ENCODE measurements around the gene COL16A1. TPM values are rescaled to one million over a fixed set of nuclear protein-coding genes. Genes with fewer than 3 reads are reported as not detected.

Gene COL16A1
- total RNA-seq, 1 experiment from 2014 or later: 0.50 TPM

DNA sequence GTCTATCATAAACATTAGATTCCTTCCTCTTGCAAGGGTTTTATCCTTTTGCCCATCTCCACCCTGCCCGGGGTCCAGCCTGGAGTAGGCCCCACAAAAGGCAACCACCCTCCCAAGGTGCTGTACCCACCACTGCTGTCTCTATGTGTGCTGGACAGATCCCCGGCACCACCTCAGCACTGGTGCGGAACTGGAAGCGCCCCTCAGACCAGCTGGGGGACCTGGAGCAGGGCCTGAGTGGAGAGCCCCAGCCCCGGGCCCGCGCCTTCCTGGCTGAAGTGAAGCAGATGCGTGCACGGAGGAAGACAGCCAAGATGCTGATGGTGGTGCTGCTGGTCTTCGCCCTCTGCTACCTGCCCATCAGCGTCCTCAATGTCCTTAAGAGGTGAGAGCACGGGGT is 80.5 kb downstream of the COL16A1 start:
- Histone ChIP-seq H3K27me3 (replicated peaks; ENCODE audit: control insufficient read depth, insufficient read depth, low read length) (no peaks in the 10 kb centered on the region), H3K4me3 (ENCODE audit: low read depth, low read length) (no peak overlapping the region), H3K4me1 (no peaks in the 10 kb centered on the region), H3K9me3 (no peaks in the 10 kb centered on the region), H3K36me3 (ENCODE audit: control insufficient read depth, insufficient read depth, low read length) (no peaks in the 10 kb centered on the region)
- Mint-ChIP-seq H3K4me1 (ENCODE audit: low read depth, unreplicated experiment) (no peaks in the 10 kb centered on the region), H3K4me3 (ENCODE audit: unreplicated experiment) (no peak overlapping the region), H3K27me3 (ENCODE audit: insufficient read depth, unreplicated experiment) (no peaks in the 10 kb centered on the region), H3K36me3 (ENCODE audit: insufficient read depth, unreplicated experiment) (no peaks in the 10 kb centered on the region), H3K9me3 (ENCODE audit: unreplicated experiment) (no peaks in the 10 kb centered on the region), H3K27ac (ENCODE audit: unreplicated experiment) (no peak overlapping the region)
- ChIA-PET POLR2A (no interaction called here), CTCF (no interaction called here)
- no TSS peak for BruUV-seq (replicated peaks)
- intact Hi-C loops (cut with micrococcal nuclease; ENCODE audit: unreplicated experiment): no loop called here
- TF ChIP-seq, protein P1, sequence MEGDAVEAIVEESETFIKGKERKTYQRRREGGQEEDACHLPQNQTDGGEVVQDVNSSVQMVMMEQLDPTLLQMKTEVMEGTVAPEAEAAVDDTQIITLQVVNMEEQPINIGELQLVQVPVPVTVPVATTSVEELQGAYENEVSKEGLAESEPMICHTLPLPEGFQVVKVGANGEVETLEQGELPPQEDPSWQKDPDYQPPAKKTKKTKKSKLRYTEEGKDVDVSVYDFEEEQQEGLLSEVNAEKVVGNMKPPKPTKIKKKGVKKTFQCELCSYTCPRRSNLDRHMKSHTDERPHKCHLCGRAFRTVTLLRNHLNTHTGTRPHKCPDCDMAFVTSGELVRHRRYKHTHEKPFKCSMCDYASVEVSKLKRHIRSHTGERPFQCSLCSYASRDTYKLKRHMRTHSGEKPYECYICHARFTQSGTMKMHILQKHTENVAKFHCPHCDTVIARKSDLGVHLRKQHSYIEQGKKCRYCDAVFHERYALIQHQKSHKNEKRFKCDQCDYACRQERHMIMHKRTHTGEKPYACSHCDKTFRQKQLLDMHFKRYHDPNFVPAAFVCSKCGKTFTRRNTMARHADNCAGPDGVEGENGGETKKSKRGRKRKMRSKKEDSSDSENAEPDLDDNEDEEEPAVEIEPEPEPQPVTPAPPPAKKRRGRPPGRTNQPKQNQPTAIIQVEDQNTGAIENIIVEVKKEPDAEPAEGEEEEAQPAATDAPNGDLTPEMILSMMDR (IDR thresholded peaks at IDR 0.05; ENCODE audit: insufficient read depth in 1 of 2, low read depth in 1 of 2, low read length in 1 of 2, severe bottlenecking in 1 of 2, unreplicated experiment in 1 of 2): no peak
- no peak for DNase-seq

DNA sequence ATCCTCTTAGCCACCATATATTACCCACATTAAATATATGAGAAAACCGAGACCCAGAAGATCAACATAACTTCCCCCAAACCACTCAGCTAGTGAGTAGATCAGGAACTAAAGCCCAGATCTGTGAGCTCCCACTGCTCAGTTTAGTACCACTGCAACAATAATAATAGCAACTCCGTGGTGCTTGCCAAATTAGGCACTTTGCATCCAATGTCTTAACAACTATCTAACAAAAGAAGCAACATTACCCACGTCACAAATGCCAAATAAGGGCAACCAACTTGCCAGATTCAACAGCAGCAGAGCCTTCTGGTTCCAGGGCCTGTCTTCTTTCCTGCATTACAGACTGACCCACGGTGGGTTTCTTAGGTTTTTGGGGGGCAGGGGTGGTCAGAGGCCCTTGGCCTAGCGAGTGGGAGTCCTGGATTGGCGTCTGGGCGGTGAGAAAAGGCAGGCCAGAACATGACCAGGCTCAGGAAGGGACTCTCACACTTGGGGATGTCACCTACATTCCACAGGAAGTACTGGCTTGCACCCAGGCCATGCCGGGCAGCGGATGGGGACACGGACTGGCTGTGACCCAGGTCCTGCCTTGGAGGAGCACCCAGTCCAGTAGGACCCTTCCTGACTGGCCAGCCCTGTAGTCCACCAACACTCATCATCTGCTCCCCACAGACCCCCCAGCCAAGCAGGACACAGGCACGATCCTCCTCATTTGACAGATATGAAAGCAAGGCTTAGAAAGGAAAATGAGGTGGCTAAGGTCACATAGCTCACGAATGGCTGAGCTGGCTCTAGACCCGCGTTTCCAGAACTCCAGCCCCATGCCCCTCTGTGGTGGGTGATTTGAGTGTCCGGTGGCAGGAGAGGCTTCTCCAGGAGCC is 81.7 kb downstream of the COL16A1 start:
- no peaks in the 10 kb centered on the region for H3K36me3 Mint-ChIP-seq (ENCODE audit: insufficient read depth, unreplicated experiment)
- TF ChIP-seq, protein P1 (IDR thresholded peaks at IDR 0.05; ENCODE audit: insufficient read depth in 1 of 2, low read depth in 1 of 2, low read length in 1 of 2, severe bottlenecking in 1 of 2, unreplicated experiment in 1 of 2): no peak
- intact Hi-C loops (cut with micrococcal nuclease; ENCODE audit: unreplicated experiment): no loop called here
- ChIA-PET CTCF (no interaction called here), POLR2A (no interaction called here)
- Histone ChIP-seq H3K27me3 (replicated peaks; ENCODE audit: control insufficient read depth, insufficient read depth, low read length) (no peaks in the 10 kb centered on the region), H3K4me3 (ENCODE audit: low read depth, low read length) (no peak overlapping the region), H3K9me3 (no peaks in the 10 kb centered on the region), H3K36me3 (ENCODE audit: control insufficient read depth, insufficient read depth, low read length) (no peaks in the 10 kb centered on the region), H3K4me1 (no peaks in the 10 kb centered on the region)
- H3K27ac Mint-ChIP-seq (ENCODE audit: unreplicated experiment): no peak overlapping the region
- BruUV-seq (replicated peaks): no TSS peak
- H3K9me3 Mint-ChIP-seq (ENCODE audit: unreplicated experiment): no peaks in the 10 kb centered on the region
- peaks cover 4% of the 10 kb centered on the region for H3K4me1 Mint-ChIP-seq (ENCODE audit: low read depth, unreplicated experiment)
- no peak for DNase-seq
- H3K27me3 Mint-ChIP-seq (ENCODE audit: insufficient read depth, unreplicated experiment): no peaks in the 10 kb centered on the region
- no peak overlapping the region for H3K4me3 Mint-ChIP-seq (ENCODE audit: unreplicated experiment)

DNA sequence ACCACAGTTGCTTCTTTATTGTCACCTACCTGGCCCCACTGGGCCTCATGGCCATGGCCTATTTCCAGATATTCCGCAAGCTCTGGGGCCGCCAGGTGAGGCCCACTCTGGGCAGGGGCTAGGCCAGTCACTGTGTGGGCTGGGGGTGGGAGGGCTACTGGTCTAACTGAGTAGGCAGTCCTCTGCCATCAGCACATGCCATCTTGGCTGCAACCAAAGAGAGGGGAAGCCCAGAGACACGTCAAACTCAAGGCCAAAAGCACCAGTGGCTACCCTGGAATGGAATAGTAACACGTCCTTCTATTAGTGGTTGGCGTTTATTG is 82.4 kb downstream of the COL16A1 start:
- no peaks in the 10 kb centered on the region for H3K36me3 ChIP-seq (ENCODE audit: control insufficient read depth, insufficient read depth, low read length)
- TF ChIP-seq, protein P1 (IDR thresholded peaks at IDR 0.05; ENCODE audit: insufficient read depth in 1 of 2, low read depth in 1 of 2, low read length in 1 of 2, severe bottlenecking in 1 of 2, unreplicated experiment in 1 of 2): no peak
- Mint-ChIP-seq H3K9me3 (ENCODE audit: unreplicated experiment) (no peaks in the 10 kb centered on the region), H3K36me3 (ENCODE audit: insufficient read depth, unreplicated experiment) (no peaks in the 10 kb centered on the region), H3K4me1 (ENCODE audit: low read depth, unreplicated experiment) (peaks cover 5% of the 10 kb centered on the region), H3K27ac (ENCODE audit: unreplicated experiment) (no peak overlapping the region), H3K4me3 (ENCODE audit: unreplicated experiment) (no peak overlapping the region), H3K27me3 (ENCODE audit: insufficient read depth, unreplicated experiment) (no peaks in the 10 kb centered on the region)
- no peaks in the 10 kb centered on the region for H3K9me3 ChIP-seq
- no peak overlapping the region for H3K4me3 ChIP-seq (ENCODE audit: low read depth, low read length)
- no peaks in the 10 kb centered on the region for H3K4me1 ChIP-seq
- intact Hi-C loops (cut with micrococcal nuclease; ENCODE audit: unreplicated experiment): no loop called here
- ChIA-PET CTCF (interaction anchor here (0.6 kb wide), 1 partner anchor 167 kb away, joined by 3 read pairs; no protein-coding TSS in a partner anchor), POLR2A (no interaction called here)
- no TSS peak for BruUV-seq (replicated peaks)
- no peak for DNase-seq
- no peaks in the 10 kb centered on the region for H3K27me3 ChIP-seq (replicated peaks; ENCODE audit: control insufficient read depth, insufficient read depth, low read length)

All from Caco-2 (cell line).